Keratinocyte (primary cell): Measurements from ENCODE around the gene TMEM242.

Experiments used
- CTCF ChIP-seq, 3 experiments: IDR thresholded peaks in 1 of 3; conservative IDR thresholded peaks in 1 of 3; optimal IDR thresholded peaks in 1 of 3; 2 replicates in 2 of 3; 3 replicates in 1 of 3; pipeline versions ENCODE3 to v1.5.1; 2011; ENCODE audit warnings: low read length in 3 of 3, mild to moderate bottlenecking in 3 of 3, moderate library complexity in 2 of 3, control low read depth in 1 of 3, inconsistent platforms in 1 of 3; ENCODE audit not compliant: insufficient read depth in 2 of 3; ENCODE audit errors: extremely low read depth in 1 of 3
- EZH2 ChIP-seq: IDR thresholded peaks from one replicate; pipeline ENCODE4 v1.6.1; 2012; ENCODE audit warnings: inconsistent platforms, mild to moderate bottlenecking, low read length, moderate library complexity

DNA sequence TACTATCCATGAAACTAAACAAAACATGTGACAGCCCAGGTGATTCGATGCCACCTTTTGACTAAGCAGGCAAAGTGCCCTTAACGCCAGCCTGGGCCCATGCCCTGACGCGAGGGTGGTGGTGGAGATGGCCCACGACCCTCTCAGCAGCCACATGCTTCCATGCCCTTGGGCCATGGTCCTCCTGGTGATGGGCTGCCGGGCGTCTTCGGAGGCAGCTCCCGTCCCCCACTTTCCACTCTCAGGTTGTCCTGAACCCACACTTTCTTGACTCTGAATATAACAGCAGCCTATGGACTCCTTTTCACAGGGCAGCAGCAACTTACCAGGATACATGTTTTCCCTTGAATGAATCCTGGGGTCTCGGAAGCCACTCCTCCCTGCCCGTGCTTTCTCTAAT is 33.6 kb downstream of the TMEM242 start:
- TF ChIP-seq CTCF (optimal IDR thresholded peaks at IDR 0.05 in 1 of 3, IDR thresholded peaks at IDR 0.05 in 1 of 3, conservative IDR thresholded peaks at IDR 0.05 in 1 of 3; ENCODE audit: extremely low read depth in 1 of 3, insufficient read depth in 2 of 3, low read length in 3 of 3): no peak
- no peak for TF ChIP-seq EZH2
